LoVo (cell line): Measurements from ENCODE around the gene FCN2.
"Not testable (repeated sequence)": the region's sequence is repeated elsewhere in the genome, so short reads cannot be mapped to it uniquely, and the experiment has no call there.

Experiments
- DNase-seq: peaks from one replicate; pipeline ENCODE4 v3.0.0-alpha.2; 2016; ENCODE audit warnings: low spot score

The FCN2 gene

DNA sequence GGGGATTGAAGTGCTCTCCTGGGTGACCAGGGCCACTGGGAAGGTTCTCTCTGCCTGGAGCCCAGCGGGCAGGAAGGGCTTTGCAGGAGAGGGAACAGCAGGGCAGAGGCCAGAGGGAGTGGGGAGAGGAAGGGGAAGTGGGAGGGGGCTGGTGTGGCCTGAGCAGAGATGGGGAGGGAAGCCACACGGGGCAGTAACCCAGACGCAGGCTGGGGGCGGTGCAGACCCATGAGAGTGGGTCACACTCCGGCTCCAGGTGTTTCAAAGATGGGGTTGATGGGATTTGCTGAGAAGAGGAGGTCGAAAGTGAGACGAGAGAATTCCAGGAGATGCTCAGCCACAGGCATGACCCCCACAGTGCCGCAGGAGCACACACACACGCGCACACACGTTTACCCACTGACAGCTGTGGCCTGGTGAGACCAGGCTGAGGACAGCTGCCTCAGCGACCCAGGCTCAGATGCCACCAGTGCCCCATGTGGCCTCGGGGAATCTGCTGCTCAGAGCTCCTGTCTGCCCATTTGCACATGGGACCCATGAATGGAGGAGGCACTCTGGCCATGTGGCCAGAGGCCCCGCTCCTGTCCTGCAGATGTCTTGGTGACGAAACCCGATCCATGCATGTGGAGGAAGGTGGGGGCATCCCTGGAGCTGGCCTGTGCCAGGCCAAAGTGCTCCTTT lies 32.7 kb upstream of the FCN2 start:
- no peak for DNase-seq

DNA sequence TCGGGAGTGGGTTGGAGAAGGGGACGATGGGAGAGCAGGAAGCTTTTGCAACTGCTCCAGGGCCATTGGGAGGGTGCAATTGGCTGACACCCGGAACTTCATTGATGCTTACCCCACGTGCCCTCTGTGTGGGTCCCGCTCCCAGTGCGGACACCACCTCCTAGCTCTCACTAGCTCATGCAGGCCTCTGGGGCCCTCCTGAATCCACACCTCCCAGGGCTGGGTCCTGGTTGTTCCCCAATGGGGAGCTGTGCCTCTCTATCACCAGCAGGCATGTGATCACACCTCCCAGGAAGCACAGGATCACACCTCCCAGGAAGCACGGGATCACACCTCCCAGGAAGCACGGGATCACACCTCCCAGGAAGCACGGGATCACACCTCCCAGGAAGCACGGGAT lies 32.1 kb upstream of the FCN2 start:
- DNase-seq: no peak

DNA sequence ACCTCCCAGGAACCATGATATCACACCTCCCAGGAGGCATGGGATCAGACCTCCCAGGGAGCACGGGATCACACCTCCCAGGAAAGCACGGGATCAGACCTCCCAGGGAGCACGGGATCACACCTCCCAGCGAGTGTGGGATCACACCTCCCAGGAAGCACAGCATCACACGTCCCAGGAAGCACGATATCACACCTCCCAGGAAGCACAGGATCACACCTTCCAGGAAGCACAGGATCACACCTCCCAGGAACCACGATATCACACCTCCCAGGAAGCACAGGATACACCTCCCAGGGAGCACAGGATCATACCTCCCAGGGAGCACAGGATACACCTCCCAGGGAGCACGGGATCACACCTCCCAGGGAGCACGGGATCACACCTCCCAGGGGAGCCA lies 30.0 kb upstream of the FCN2 start:
- no peak for DNase-seq

DNA sequence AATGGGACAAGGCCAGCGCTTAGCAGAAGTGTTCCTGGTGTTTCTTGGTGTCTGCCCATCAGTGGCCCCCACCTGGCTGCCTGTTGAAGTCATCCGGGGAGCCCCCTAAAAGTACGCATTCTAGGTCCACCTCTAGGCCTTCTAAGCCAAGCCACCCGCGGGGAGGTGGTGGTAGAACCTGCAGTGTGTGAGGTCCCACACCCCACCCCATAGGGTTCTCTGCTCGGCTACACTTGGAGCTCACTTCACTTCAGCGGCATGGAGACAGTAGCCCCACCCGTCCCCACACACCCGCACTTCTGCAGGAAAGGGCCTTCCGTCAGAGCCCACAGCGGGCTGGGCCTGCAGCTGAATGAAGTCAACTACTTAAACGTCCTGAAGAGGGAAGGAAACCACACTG lies 29.6 kb upstream of the FCN2 start:
- DNase-seq: no peak

DNA sequence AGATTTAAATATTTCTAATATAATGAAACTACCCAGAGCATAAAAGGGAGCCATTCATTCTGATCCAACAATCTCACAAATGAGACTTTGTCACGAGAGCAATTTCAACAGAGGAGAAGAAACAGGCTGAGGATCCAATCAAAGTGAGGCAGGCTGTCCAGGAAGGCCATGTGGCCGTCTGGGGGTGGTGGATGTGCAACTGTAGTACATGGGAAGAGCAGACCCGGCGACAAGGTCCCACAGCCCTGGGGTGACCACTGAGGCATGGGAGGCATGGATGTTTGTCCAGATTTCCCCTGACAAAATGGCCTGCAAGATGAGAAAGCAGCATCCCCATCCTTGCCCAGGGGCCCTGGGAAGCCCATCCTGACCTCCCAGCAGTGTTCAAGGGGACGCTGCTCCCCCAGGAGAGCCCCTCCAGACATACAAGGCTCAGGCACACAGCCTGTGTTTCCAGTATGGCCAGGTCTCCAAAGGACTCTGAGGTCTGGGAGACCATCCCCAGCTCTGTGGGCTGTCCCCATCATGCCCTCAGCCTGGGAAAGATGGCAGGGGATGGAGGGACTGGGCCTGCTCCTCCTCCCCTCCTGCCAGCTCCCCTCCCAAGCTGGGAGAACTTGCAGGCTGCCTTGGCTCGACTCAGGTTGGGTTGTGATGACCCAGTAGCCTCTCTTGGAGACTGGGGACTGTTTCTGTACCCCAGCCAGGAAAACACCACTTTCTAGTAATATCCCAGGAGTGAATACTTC lies 27.5 kb upstream of the FCN2 start:
- DNase-seq: no peak

DNA sequence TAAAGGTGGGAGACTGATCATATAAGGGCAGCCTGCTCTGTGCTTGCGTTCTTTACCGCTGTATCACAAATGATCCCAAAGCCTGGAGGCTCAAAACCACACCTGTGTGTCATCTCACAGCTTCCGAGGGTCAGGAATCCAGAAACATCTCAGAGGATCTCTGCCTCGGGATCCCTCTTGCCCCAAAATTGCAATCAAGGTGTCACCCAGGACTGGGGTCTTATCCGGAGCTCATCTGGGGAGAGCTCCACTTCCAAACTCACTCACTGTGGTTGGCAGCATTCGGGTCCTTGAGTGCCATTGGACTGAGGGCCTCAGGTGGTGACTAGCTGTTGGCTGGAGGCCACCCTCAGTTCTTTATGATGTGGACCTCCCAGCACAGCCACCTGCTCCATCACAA lies 26.7 kb upstream of the FCN2 start:
- no peak for DNase-seq

DNA sequence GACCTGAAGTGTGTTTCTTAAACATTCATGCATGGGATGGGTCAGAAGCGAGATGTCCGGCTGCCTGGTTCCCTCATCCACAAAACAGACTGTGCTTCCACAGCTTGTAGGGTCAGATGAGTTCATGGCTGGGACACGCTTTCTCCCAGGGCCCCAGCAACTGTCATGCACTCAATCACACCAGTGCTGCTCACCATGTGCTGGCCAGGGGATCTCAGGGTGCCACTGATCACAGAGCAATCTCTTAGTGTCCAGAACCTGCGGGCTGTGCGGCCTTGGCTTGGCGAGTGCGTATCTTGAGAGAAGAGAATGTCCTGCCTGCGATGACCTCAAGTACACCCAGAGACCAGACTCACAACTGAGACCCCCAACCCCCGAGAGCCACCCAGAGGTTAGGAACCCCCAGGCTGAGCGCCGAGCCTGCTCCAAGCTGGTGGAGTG lies 26.0 kb upstream of the FCN2 start:
- no peak for DNase-seq

DNA sequence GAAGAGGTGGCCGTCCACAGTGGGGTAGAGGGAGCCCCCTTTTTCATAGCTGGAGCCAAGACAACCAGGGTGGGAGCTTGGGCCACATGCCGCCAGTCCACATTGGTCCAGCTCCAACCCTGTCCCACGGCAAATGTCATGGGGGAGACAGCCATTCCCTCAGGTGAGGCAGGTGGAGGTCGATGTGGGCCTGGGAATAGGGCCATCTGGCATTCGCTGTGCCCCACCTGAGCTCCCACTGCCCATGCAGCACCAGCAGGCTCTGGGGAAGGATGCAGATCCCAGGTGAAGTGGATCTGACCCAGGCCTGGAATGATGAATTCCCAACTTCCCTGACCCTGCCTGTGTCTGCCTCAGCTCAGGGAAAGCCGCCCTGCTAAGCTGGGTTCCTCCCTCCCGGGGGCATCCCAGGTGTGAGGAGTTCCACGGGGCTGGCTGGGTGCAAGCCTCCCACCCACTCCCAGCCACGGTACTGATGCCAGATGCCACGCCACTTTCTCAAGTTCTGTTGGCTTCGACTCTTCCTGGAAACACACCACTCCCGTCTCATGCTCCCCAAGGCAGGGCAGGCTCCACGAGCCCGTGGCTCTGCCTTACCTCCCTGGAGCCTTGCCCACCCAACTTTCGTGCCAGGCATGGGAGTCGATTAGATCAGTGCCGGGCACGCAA lies 25.2 kb upstream of the FCN2 start:
- DNase-seq: no peak

DNA sequence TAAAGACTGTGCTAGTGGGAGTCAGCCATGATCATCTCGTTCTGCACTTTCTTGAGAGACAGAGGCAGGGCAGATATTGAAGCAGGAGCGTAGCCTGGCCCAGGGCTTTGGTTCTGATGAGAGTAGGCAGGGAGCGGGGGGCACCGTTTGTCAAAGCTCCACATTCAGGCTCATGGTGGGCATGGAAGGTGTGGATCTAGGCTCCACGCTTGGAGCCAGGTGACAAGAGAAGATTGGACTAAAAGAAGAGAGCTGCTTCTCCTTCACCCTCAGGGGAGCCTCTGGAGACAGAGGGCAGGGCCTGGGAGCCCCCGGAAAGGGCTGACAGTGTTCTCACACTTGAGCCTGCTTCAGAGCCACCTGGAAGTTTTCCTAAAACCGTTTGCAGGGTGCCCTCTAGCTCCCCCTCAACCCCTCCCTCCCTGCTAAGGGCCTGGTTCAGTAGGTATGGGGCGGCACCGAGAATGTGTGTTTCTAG lies 24.7 kb upstream of the FCN2 start:
- no peak for DNase-seq

DNA sequence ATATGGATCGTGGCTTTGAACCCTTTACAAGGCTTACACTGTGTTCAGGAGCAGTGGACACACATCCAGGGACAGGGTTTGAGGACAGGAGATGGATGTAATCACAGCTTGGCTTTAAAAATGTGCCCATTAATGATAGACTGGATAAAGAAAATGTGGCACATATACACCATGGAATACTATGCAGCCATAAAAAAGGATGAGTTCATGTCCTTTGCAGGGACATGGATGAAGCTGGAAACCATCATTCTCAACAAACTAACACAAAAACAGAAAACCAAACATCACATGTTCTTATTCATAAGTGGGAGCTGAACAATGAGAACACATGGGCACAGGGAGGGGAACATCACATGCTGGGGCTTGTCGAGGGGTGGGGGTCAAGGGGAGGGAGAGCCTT lies 23.2 kb upstream of the FCN2 start:
- not testable (repeated sequence) for DNase-seq

DNA sequence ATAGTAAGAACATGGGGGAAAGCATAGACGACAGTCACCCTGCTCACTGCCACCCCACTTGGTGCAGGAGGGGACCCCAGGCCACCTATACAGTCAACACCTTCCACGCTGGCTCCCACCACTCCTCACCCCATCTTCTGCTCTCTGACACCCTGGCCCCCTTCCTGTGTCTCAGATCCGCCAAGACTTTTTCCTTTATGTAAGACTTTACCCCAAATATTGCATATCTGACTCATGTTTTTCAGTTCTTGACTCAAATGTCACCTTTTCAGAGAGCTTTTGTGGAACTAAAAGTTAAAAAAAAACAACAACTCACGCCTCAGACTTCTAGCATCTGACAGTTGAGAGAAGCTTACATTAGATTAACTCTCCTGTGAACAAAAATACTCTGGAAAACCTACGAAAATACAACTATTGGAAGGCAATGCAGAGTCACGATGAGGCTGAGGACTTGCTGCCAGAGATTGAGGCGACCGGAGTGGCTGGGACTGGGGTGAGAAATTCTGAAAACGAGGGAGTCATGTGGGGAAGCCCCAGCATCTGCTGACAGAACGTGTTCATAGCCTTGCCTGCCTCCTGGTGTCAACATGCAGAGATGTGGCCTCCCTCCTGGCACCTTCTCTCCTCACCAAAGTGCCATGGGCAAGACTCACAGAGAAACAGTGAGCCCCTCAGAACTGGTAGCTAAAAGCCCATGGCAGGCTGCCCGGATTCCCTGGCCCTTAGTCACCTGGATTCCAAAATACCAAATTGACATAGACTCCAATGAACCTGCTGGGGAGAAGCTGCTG lies 22.4 kb upstream of the FCN2 start:
- DNase-seq: no peak

DNA sequence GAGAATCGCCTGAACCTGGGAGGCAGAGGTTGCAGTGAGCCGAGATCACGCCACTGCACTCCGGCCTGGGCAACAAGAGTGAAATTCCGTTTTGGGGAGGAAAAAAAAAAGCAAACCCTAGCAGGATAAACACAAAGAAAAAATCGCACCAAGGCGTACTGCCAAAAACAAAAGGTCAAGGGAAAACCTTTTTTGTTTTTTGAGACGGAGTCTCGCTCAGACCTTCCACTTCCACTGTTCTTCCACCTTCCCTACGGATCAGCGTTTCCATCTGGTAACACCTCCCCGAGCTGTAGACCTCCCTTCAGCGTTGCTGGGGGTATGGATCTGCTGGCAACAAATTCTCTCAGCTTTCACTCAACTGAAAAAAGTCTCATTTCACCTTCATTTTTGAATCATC lies 20.1 kb upstream of the FCN2 start:
- DNase-seq: no peak

DNA sequence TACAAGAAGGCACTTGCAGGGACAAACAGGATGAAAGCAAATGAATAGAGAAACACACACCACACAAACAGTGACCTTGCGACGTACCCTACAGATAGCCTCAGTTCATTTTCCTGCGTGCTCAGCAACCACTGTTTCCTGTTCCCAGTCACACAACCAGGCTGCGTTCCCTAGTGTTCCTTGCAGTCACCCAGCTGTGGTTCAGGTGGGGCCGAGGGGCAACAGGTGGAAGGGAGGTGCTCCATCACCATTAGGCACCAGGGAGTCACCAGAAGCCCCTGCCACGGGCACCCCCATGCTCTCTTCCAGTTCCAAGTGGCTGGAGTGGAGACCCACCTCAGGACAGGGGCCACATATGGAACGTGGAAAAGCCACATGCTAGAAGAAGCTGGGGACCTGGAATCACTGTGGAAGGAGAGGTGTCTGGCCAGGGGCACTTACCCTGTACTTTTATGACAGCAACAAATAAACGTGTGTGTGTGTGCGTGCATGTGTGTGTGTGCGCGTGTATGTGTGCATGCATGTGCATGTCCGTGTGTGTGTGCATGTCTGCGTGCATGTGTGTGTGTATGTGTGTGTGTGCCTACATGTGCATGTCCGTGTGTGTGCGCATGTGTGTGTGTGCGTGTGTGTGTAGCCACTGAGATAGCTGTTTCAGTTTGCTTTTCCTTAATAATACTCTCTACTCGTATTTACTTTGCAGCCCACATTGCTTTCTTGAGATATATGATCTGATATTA lies 18.8 kb upstream of the FCN2 start:
- no peak for DNase-seq

DNA sequence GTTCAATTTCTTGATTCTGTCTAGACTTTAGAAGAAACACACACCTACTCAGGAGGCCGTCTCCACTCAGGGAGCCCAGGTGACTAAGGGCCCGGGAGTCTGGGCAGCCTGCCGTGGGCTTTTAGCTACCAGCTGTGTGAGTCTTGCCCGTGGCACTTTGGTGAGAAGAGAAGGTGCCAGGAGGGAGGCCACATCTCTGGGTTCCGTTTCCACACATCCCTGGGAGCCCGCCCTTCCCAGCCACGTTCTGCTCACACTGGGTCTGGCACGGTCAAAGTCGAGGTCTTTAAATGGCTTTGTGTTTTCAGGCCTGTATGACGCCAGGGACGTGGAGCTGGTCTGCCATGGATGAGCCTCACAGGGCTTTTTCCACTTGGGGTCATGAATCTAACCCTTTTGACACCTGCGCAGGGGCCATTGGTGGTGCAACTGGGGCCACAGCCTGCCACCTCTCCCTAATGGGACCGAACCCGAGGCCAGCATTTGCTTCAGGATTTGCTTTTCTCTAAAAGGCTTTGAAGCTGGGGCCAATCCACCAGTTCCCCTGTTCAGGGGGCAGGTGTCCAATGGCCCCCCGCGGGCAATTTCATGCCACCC lies 17.2 kb upstream of the FCN2 start:
- no peak for DNase-seq

DNA sequence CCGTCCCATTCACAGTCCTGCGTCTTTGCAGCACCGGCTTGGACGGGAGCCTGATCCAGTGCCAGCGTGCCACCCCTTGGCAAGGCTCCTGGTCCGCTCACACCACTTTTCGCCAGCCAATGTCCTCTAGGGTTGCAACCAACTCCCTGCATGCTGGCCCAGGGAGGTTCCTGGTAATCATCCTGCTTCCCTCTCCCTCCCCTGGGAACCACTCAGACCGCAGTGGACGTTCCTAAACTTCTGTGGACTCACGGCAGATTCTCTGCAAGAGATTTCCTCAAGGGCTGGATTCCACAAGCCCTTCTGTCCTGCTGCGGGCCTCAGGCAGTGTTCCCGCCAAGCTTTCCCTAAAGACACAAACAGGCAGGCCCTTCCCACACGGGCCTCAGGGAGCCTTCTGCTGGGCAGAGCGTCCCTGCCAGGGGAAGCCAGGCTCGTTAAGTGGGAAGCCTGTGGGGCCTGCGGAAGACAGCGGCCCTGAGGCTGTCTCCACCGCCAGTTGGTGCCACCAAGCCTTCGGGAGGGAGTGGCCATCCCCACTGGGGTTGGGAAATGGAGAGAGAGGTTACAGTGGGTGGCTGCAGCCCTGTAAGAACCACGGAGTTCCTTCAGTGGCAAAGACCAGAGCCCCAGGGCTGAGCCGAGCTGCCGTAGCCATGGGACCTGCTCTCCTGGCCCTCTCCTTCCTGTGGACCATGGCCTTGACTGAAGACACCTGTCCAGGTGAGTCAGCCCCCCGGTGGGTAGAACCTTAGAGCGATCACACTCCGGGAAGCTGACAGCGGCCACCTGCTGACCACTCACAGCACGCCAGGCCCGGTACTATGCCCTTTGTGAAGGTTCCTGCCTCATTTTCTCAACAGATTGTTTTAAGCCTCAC lies 16.4 kb upstream of the FCN2 start:
- DNase-seq: no peak

DNA sequence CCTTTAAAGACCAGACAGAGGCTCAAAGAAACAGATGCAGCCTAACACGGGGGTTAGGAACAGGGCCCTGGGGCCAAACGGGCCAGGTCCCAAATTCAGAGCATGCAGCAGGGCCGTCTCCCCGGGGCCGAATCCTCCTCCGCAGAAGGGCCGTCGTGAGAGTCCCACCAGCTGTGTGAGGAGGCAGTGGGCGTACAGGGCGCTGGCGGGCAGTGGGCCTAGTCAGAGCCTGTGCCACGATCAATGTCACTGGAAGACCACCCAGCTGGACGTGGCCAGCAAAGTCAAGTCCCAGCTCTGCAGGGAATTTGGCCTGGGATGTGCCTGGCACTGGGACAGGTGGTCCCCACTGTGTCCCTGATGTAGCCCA lies 15.8 kb upstream of the FCN2 start:
- DNase-seq: no peak

DNA sequence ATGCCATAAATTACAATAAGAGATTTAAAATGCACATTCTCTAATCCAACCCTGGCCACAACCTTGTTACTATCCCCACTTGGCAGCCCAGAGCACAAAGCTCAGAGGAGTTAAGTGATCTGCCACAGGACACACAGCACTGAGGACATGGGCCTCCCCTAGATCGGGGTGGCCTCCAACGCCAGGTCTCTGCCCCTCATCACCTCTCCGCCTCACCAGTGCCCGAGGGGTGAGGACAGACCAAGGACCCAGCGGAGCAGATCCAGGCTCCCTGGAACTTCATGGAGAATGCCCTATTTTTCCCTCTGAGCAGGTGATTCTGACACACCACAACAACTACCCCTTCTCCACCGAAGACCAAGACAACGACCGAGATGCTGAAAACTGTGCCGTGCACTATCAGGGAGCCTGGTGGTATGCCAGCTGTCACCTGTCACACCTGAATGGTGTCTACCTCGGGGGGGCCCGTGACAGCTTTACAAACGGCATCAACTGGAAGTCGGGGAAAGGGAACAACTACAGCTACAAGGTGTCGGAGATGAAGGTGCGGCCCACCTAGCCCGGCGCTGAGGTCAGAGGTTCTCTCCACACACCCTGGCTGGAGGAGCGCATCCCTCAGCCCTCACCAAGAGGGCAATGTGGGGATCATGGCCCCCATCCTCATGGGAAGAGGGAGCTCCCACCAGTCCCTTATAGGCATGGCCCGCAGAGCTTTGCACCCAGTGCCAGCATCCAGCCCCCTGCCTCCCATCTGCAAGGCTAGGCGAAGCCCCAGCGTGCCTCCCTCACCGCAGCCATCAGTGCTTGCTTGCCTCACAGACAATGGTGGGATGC lies 12.5 kb upstream of the FCN2 start:
- no peak for DNase-seq

DNA sequence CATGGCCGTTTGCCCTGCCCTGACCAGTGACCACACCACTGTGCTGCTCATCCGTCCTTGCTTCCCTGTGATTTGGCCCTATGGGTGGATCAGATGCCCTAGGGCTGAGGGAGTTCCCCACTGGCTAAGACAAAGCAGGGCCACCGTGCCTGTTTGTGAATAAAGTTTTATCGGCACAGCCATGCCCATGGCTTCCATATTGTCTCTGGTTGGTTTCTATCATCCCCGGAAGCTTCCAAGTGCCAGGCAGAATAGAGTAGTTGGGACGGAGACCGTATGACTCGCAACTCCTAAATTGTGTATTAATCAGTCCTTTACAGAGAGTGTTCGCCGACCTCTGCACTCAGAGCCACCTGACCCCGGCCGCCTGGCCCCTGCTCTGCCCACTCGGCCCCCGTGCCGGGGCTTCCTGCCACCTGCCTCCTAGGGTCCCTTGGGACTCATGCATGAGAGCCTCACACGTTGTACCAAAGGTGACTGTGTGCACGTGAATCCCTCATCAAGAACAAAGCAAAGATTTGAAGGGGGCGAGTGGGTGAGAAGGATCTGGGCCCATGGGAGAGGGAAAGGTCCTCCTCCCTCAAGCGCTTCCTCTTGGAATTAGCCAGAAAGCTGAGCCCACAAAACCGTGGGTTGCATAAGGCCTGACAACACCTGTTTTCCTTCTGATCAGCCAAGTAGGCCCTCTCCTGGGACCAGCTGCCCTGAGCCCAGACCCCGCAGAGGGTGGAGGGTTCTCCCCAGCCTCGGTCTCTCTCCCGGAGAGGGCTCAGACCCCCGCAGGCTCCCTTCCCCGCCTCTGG lies 11.7 kb upstream of the FCN2 start:
- no peak for DNase-seq
